Measurements from ENCODE around the gene FAM237B.
"Not testable (repeated sequence)": the region's sequence is repeated elsewhere in the genome, so short reads cannot be mapped to it uniquely, and the experiment has no call there.

The FAM237B gene

GRCh38 chr7:90320801-90321494 is at the start of gene FAM237B:
FAM237B (minus strand) TSS chr7:90321304; CDS start chr7:90319748, 1,556 bp downstream.
- DNase-seq = peak; percentile 35

GRCh38 chr7:90351987-90352386 is 30.9 kb upstream of the FAM237B start:
- no peak for DNase-seq

GRCh38 chr7:90350032-90350431 is 28.9 kb upstream of the FAM237B start:
- not testable (repeated sequence) for DNase-seq

GRCh38 chr7:90349305-90349704 is 28.2 kb upstream of the FAM237B start:
- no peak for DNase-seq

GRCh38 chr7:90347759-90348158 is 26.7 kb upstream of the FAM237B start:
- no peak for DNase-seq

- peak; percentile 95 for DNase-seq
Observed at GRCh38 chr7:90346336-90347125, 25.4 kb upstream of the FAM237B start, which contains the start of gene GTPBP10. GTPBP10 (plus strand) TSS chr7:90346716; CDS start chr7:90346742, 26 bp downstream.

- peak; percentile 32 for DNase-seq
Observed at GRCh38 chr7:90345595-90346335, 24.7 kb upstream of the FAM237B start.

GRCh38 chr7:90345016-90345415 is 23.9 kb upstream of the FAM237B start:
- DNase-seq = no peak

GRCh38 chr7:90337106-90337505 is 16.0 kb upstream of the FAM237B start:
- DNase-seq = no peak

- DNase-seq = not testable (repeated sequence)
Observed at GRCh38 chr7:90334926-90335325, 13.8 kb upstream of the FAM237B start.

GRCh38 chr7:90334193-90334843 is 13.2 kb upstream of the FAM237B start:
- DNase-seq = no peak

GRCh38 chr7:90326500-90326899 is 5.4 kb upstream of the FAM237B start:
- no peak for DNase-seq

GRCh38 chr7:90322837-90323236 is 1.7 kb upstream of the FAM237B start:
- DNase-seq = no peak

GRCh38 chr7:90320418-90320800 is 695 bp downstream of the FAM237B start:
- no peak for DNase-seq

- DNase-seq = no peak
Observed at GRCh38 chr7:90320014-90320413, 1.1 kb downstream of the FAM237B start.

GRCh38 chr7:90313907-90314306 is 7.2 kb downstream of the FAM237B start:
- no peak for DNase-seq

- DNase-seq = no peak
Observed at GRCh38 chr7:90312745-90313144, 8.4 kb downstream of the FAM237B start.

- DNase-seq = no peak
Observed at GRCh38 chr7:90311175-90311574, 9.9 kb downstream of the FAM237B start.

GRCh38 chr7:90309872-90310271 is 11.2 kb downstream of the FAM237B start:
- no peak for DNase-seq

- no peak for DNase-seq
Observed at GRCh38 chr7:90303241-90303640, 17.9 kb downstream of the FAM237B start.

- DNase-seq = no peak
Observed at GRCh38 chr7:90298145-90299038, 22.7 kb downstream of the FAM237B start.
